UCSD-AML1 (cell line): ENCODE results near the gene ADGRV1.
"Not testable (repeated sequence)": the region's sequence is repeated elsewhere in the genome, so short reads cannot be mapped to it uniquely, and the experiment has no call there.

Experiments
- DNase-seq: peaks from one replicate; lab custom pipeline; 2025; ENCODE audit not compliant: unreplicated experiment; lab: John Stamatoyannopoulos, UW

ADGRV1 gene

GRCh38 chr5:90586469-90586868 lies 27.9 kb downstream of the ADGRV1 start:
- no peak for DNase-seq

GRCh38 chr5:90590170-90590569 lies 31.6 kb downstream of the ADGRV1 start:
- no peak for DNase-seq

- not testable (repeated sequence) for DNase-seq
These were observed 34.5 kb downstream of the ADGRV1 start for GRCh38 chr5:90593083-90593482.

- DNase-seq = not testable (repeated sequence)
These were observed 37.2 kb downstream of the ADGRV1 start for GRCh38 chr5:90595766-90596165.

- no peak for DNase-seq
These were observed 39.7 kb downstream of the ADGRV1 start for GRCh38 chr5:90598293-90598692.

- DNase-seq = not testable (repeated sequence)
These were observed 41.7 kb downstream of the ADGRV1 start for GRCh38 chr5:90600307-90600706.

GRCh38 chr5:90601468-90601867 lies 42.9 kb downstream of the ADGRV1 start:
- no peak for DNase-seq

- no peak for DNase-seq
These were observed 44.1 kb downstream of the ADGRV1 start for GRCh38 chr5:90602681-90603080.

- no peak for DNase-seq
These were observed 47.9 kb downstream of the ADGRV1 start for GRCh38 chr5:90606539-90606938.

GRCh38 chr5:90612919-90613318 lies 54.3 kb downstream of the ADGRV1 start:
- no peak for DNase-seq

GRCh38 chr5:90613459-90613858 lies 54.9 kb downstream of the ADGRV1 start:
- DNase-seq = no peak

- DNase-seq = no peak
These were observed 55.4 kb downstream of the ADGRV1 start for GRCh38 chr5:90613918-90614504.

- no peak for DNase-seq
These were observed 56.8 kb downstream of the ADGRV1 start for GRCh38 chr5:90615355-90615754.

- no peak for DNase-seq
These were observed 59.5 kb downstream of the ADGRV1 start for GRCh38 chr5:90618071-90618470.

- not testable (repeated sequence) for DNase-seq
These were observed 61.2 kb downstream of the ADGRV1 start for GRCh38 chr5:90619762-90620161.

- DNase-seq = no peak
These were observed 63.3 kb downstream of the ADGRV1 start for GRCh38 chr5:90621848-90622247.

- no peak for DNase-seq
These were observed 67.9 kb downstream of the ADGRV1 start for GRCh38 chr5:90626493-90626892.

- DNase-seq = no peak
These were observed 69.9 kb downstream of the ADGRV1 start for GRCh38 chr5:90628492-90628891.

GRCh38 chr5:90632791-90633190 lies 74.2 kb downstream of the ADGRV1 start:
- no peak for DNase-seq

- no peak for DNase-seq
These were observed 78.4 kb downstream of the ADGRV1 start for GRCh38 chr5:90636948-90637347.

GRCh38 chr5:90637731-90638130 lies 79.1 kb downstream of the ADGRV1 start:
- DNase-seq = no peak

- no peak for DNase-seq
These were observed 80.3 kb downstream of the ADGRV1 start for GRCh38 chr5:90638878-90639277.

- DNase-seq = no peak
These were observed 82.0 kb downstream of the ADGRV1 start for GRCh38 chr5:90640484-90641059.
